Right lobe of liver (tissue), 6 donors: ENCODE data around the gene EML5. TPM values are rescaled to one million over a fixed set of nuclear protein-coding genes. Genes with fewer than 3 reads are reported as not detected.

Experiments used
- ATAC-seq, 4 donors: fragments of 200-7000 bp; cut with Tn5 transposase; one replicate each; pipeline ENCODE4 v1.9.1; 2020; ENCODE audit warnings: mild to moderate bottlenecking in 4 of 4, moderate library complexity in 4 of 4
- DNase-seq, 3 donors: peaks; one replicate each; pipeline ENCODE4 v3.0.0-alpha.2; 2020
- H3K27ac ChIP-seq, 3 donors: fragments of 200-600 bp; one replicate each; pipeline ENCODE4 v1.8.0; 2022
- H3K27me3 ChIP-seq, 2 donors: fragments of 200-600 bp; one replicate each; pipeline ENCODE4 v1.8.0; 2022
- H3K36me3 ChIP-seq, 4 donors: fragments of 200-600 bp; sonication (generic) in 1 of 4; one replicate each; pipeline versions ENCODE4 v1.5.1 to v1.8.0; 2017 to 2022; ENCODE audit warnings: control low read depth in 1 of 4
- H3K4me1 ChIP-seq, 4 donors: fragments of 200-600 bp; sonication (generic) in 1 of 4; one replicate each; pipeline versions ENCODE4 v1.5.1 to v1.8.0; 2017 to 2022; ENCODE audit warnings: control low read depth in 1 of 4
- H3K4me3 ChIP-seq, 3 donors: fragments of 200-600 bp; one replicate each; pipeline ENCODE4 v1.8.0; 2022
- H3K9me3 ChIP-seq, 4 donors: fragments of 200-600 bp; sonication (generic) in 1 of 4; one replicate each; pipeline versions ENCODE4 v1.5.1 to v1.8.0; 2017 to 2022; ENCODE audit warnings: control low read depth in 1 of 4
- POLR2A ChIP-seq: fragments of 450-650 bp; IDR thresholded peaks from one replicate; pipeline ENCODE4 v1.6.1; 2017; ENCODE audit warnings: antibody characterized with exemption, mild to moderate bottlenecking
- WGBS: methylation state at CpG from one replicate; pipeline ENCODE4 v1.1.6; 2018; ENCODE audit warnings: low coverage, low lambda C conversion rate; ENCODE audit not compliant: insufficient coverage; ENCODE audit errors: missing lambda C conversion rate; 5-methylcytosine and 5-hydroxymethylcytosine counted together
- intact Hi-C, 2 donors: fragments of 100-400 bp; cut with DNase I; formaldehyde crosslinking; loops; one replicate each; pipeline versions ENCODE4 v1.11.2 to v1.14.1; 2022
- total RNA-seq, 6 experiments: library from RNA; depleted of rRNA in 2 of 6; stranded (reverse); fragments of >200 nt in 2 of 6; fragmentation: NEBNext Ultra II Directional in 3 of 6; extraction: Animal tissue kit (Norgen Biotek cat#: 25700) in 3 of 6; gene quantifications; one replicate each; pipeline versions ENCODE4 v1.1.0 to v1.2.4, GENCODE V29; 2016 to 2023
- TF ChIP-seq, protein P1 (sequence below), 4 donors: fragments of 200-600 bp in 3 of 4; fragments of 450-650 bp in 1 of 4; IDR thresholded peaks; one replicate each; pipeline versions ENCODE4 v1.5.1 to v1.8.0; 2016 to 2022; ENCODE audit warnings: antibody characterized with exemption in 4 of 4, mild to moderate bottlenecking in 2 of 4
- donor health status: DM: no; HTN: yes; CAD: no.
- donor health status: DM: no; HTN: no; CAD: no.
- donor health status: DM: no; HTN: no; CAD: no.
- donor health status: DM: no; HTN: yes; CAD: no.
- donor health status: DM: no; HTN: yes; CAD: no.

EML5 gene
- total RNA-seq, 6 experiments from 2014 or later, result 0.07 to 1.7 (median 0.24) TPM

GRCh38 chr14:88688386-88688785 lies 104.4 kb downstream of the EML5 start:
- Histone ChIP-seq H3K4me3 (no peak overlapping the region), H3K36me3 (no peaks in the 10 kb centered on the region), H3K27me3 (no peaks in the 10 kb centered on the region), H3K4me1 (no peaks in the 10 kb centered on the region), H3K27ac (no peak overlapping the region), H3K9me3 (no peaks in the 10 kb centered on the region)
- ATAC-seq, result no peak
- intact Hi-C loops, result no loop called here
- DNase-seq, result no peak
- no peak for TF ChIP-seq POLR2A
- TF ChIP-seq, protein P1, sequence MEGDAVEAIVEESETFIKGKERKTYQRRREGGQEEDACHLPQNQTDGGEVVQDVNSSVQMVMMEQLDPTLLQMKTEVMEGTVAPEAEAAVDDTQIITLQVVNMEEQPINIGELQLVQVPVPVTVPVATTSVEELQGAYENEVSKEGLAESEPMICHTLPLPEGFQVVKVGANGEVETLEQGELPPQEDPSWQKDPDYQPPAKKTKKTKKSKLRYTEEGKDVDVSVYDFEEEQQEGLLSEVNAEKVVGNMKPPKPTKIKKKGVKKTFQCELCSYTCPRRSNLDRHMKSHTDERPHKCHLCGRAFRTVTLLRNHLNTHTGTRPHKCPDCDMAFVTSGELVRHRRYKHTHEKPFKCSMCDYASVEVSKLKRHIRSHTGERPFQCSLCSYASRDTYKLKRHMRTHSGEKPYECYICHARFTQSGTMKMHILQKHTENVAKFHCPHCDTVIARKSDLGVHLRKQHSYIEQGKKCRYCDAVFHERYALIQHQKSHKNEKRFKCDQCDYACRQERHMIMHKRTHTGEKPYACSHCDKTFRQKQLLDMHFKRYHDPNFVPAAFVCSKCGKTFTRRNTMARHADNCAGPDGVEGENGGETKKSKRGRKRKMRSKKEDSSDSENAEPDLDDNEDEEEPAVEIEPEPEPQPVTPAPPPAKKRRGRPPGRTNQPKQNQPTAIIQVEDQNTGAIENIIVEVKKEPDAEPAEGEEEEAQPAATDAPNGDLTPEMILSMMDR (IDR thresholded peaks at IDR 0.05), result no peak

DNA sequence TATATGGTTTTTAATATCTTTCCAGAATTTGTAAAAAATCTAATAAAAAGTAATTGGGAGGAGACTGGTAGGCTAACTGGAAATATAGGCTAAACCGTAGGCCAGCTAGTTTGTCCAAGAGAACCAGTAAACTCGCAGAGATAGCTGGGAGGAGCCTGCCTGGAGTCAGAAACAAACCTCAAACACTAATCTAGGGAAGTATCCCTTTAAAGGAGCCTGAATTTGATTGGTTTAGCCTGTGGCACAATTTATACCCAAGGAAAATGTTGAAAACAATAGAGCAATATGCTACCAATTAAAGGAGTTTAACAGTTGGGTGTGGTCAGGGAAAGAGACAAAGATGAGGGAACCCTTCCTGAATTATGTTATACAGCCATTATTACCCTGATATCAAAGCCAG lies 109.6 kb downstream of the EML5 start:
- H3K4me1 ChIP-seq, result peaks cover 0 to 4% (median 0%) of the 10 kb centered on the region in 4 donors
- WGBS, result 66% methylated on average over 2 of the region's 2 CpGs
- H3K36me3 ChIP-seq, result no peaks in the 10 kb centered on the region
- H3K27ac ChIP-seq, result no peak overlapping the region
- TF ChIP-seq POLR2A, result no peak
- TF ChIP-seq, protein P1 (IDR thresholded peaks at IDR 0.05), result no peak
- no peak for ATAC-seq
- DNase-seq, result no peak
- intact Hi-C loops, result no loop called here
- H3K9me3 ChIP-seq, result no peaks in the 10 kb centered on the region
- no peak overlapping the region for H3K4me3 ChIP-seq
- H3K27me3 ChIP-seq, result no peaks in the 10 kb centered on the region

DNA sequence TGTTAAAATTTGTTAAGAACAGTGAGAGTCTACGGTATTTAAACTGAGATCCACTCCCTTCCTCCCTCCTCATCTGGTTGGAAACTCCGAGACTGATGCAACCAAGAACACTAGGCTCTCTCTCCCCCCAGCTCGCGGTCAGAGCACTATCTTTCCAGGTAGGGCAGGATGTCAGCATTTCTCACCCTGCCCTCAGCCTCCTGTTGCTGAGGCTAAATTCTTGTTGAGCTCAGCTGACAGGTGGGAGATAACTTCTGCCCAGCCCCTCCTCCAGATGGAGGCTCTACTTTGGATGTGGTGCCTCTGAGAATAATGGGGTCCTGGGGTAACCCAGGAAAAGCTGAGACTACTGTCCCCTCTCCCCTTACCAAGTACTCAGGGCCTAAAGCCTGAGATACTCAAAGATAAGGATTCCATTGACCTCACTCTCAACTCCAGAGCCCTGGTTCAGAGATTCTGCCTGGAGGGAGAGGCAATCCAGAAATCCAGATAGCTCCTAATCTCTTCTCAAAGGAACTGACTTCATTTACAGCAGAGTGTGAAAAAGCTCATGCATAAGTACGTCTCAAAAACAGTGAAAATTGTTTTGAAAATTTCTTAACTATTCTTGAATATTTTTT lies 110.1 kb downstream of the EML5 start:
- peak; percentile 85 to 98 (median 89) for ATAC-seq
- no peak for TF ChIP-seq POLR2A
- TF ChIP-seq, protein P1 (IDR thresholded peaks at IDR 0.05), result no peak
- WGBS, result 28% methylated on average over 5 of the region's 5 CpGs

DNA sequence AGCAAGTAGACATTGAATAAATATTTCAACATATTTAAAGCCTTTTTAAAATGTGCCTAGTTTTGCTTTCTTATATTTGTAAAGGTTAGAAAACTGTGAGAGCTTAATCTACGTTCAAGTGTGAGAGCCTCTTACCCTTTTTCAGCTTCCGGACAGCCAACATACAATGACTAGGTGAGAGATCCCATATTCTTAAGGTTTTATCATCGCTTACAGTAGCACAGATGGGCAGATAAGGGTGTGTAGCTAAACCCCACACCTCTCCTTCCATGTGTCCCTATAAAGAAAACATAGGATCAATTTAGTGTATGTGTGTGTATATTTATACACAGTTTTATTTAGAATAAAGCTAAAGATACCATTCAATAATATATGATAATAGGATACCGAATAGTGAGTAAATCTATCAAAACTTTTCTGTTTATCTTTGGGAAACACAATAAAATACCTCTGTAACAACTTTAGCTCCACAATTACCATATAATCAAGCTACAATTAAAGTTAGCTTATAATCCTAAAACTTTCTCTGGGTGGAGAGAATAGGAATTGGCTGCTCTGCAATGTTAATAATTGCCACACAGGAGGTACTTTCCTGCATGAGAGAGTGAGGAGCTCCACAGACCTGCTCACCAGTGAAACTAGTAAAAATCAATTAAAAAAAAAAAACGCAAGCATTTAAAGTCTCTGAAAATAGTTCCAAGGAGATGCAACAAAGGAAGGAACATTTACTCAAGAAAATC lies 110.8 kb downstream of the EML5 start:
- no peaks in the 10 kb centered on the region for H3K36me3 ChIP-seq
- intact Hi-C loops, result no loop called here
- no peaks in the 10 kb centered on the region for H3K9me3 ChIP-seq
- H3K4me3 ChIP-seq, result no peak overlapping the region
- DNase-seq (no peak), ATAC-seq (peak; percentile 79 to 95 (median 85))
- 61% methylated on average over 5 of the region's 5 CpGs for WGBS
- no peak overlapping the region for H3K27ac ChIP-seq
- peaks cover 0 to 4% (median 0%) of the 10 kb centered on the region in 4 donors for H3K4me1 ChIP-seq
- no peaks in the 10 kb centered on the region for H3K27me3 ChIP-seq
- TF ChIP-seq, protein P1 (IDR thresholded peaks at IDR 0.05), result no peak
- no peak for TF ChIP-seq POLR2A

More for the DNA sequence above, 110.1 kb downstream of the EML5 start:
- H3K9me3 ChIP-seq, result no peaks in the 10 kb centered on the region
- peak in 1 of 3 donors; percentile 41 for DNase-seq
- H3K36me3 ChIP-seq, result no peaks in the 10 kb centered on the region
- intact Hi-C loops, result no loop called here
- no peaks in the 10 kb centered on the region for H3K27me3 ChIP-seq
- H3K4me1 ChIP-seq, result peaks cover 0 to 4% (median 0%) of the 10 kb centered on the region in 4 donors
- H3K4me3 ChIP-seq, result no peak overlapping the region
- no peak overlapping the region for H3K27ac ChIP-seq
